GM04504 (cell line): Measurements from ENCODE around the gene DGKA.

Experiments used
- DNase-seq: peaks from one replicate; pipeline ENCODE4 v3.0.0-alpha.2; 2012; ENCODE audit warnings: low read depth

Gene DGKA

GRCh38 chr12:55931780-55932550 lies 1.0 kb downstream of the DGKA start:
- no peak for DNase-seq

GRCh38 chr12:55932551-55932910 lies 1.6 kb downstream of the DGKA start:
- DNase-seq, result no peak

DNA sequence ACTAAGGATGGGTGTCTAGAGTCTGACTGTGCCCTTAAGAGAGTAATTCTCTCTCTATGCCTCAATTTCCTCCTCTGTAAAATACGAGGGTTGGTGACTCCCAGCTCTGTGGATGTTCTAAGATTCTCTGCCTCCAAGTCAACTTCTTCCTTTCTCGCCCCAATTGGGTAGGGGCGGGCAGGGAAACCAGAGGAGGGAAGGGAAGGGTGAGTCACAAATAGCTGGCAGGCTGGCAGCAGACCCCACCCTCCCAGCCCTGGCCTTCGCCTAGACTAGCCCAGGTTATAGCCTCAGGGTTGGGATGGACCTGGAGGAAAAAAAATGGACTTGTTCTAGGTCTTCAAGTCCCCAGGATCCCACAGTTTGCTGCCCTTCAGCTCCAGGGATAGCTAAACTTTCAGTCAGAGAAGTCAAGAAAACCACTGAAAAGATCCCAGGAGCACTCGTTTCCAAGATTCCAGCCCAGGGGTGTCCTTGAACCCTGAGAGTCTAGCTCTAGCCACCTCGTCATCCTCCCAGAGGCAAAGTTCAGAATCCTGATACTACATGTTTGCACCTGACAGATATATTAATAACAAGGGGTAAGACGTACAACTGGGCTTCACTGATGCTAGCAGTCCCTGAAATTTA lies 2.3 kb downstream of the DGKA start:
- DNase-seq, result no peak

DNA sequence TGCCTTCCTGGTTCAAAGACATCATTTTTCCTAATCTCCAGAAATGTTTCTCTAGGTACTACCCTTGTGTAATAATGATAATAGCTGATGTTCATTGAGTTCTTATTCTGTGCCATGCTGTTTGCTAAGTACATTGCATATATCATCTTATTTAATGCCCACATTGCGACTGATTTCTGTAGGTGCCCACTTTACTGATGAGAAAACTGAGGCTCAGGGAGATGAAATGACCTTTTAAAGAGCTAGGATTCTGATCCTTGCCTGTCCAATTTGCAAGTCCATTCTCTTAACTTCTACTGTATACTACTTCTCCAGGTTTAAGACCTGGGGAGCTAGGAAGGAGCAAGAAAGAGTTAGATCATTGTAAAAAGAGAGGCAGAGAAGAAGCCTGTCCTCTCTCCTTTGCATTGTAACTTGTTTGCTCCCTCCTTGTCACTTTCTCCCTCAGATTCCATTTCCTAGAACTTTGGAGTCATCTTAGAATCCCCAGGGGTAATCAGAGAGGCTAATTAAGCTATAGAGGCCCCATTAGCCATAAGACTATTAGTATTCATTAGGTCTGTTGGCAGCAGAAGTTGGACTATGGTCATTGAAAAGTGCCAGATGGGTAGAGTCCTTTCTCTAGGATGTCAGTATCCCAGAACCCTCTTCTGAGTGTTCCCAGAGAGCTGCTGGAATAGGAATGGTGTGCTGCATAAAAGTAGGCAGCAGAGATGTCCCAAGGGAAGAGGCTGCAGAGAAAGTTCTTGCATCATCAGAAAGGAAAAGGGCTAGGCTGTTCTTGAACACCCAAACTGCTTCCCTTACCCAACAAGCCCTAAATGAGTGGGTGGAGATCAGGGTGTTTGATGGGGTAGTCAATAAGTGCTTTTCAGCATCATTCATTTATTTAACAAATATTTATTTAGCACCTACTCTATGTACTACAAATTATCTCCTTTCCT lies 3.1 kb downstream of the DGKA start:
- no peak for DNase-seq

- no peak for DNase-seq
Measured at GRCh38 chr12:55934773-55935172, 3.8 kb downstream of the DGKA start.

DNA sequence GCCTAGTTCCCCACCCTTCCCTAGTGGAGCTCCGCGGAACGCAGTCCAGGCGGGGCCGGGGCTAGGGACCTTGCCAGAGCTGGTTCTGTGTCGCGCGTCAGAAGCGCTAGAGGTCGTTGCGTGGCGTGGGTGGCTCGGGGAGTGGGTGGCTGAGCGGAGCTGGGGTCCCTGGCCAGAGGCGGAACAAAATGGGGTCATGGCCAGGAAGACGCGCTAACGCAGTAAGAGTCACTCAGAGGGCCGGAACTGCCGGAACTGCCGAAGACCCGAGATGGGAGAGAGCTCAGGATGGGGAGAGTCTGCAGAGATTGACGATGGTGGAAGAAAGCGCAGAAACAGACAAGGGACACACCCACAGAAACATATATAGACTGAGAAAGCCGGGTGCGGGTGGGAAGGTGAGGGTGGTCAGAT lies 4.8 kb downstream of the DGKA start:
- DNase-seq, result no peak

DNA sequence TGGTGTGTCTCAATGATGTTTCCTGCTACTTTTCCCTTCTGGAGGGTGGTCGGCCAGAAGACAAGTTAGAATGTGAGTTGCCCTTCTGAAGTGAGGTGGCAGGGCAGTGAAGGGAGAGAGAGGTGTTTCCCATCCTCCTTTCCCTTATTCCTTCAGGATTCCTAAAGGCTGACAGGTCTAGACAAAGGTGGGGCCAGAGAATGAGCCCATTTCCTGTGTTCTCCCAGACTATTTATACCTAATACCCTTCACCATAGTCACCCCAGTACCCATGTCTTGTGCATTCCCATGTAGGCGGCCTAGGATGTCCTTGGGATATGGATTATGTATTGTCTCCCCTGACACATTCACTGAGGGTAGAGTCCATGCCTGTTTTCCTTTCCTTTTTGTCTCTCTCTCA lies 7.0 kb downstream of the DGKA start:
- DNase-seq, result no peak

- DNase-seq, result no peak
Measured at GRCh38 chr12:55938826-55939501, 8.0 kb downstream of the DGKA start.

- DNase-seq, result peak; percentile 69
Measured at GRCh38 chr12:55940065-55940732, 9.2 kb downstream of the DGKA start.

DNA sequence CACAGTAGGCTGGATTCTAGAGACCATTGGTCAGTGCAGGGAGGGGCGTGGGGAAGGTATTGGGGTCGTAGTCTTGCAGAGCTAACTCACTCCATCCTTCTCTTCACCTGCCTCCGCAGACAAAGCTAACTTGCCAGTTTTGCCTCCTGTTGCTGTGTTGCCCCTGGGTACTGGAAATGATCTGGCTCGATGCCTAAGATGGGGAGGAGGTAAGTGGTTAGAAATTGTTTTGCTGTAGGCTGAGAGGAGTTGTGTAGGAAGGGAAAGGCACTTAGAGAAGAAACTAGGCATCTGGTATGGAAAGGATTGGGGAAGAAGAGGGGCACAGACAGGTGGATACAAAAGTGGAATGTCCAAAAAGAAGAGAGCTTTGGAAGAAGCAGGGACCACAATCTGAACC lies 11.1 kb downstream of the DGKA start:
- no peak for DNase-seq

GRCh38 chr12:55942577-55943136 lies 11.7 kb downstream of the DGKA start:
- no peak for DNase-seq

DNA sequence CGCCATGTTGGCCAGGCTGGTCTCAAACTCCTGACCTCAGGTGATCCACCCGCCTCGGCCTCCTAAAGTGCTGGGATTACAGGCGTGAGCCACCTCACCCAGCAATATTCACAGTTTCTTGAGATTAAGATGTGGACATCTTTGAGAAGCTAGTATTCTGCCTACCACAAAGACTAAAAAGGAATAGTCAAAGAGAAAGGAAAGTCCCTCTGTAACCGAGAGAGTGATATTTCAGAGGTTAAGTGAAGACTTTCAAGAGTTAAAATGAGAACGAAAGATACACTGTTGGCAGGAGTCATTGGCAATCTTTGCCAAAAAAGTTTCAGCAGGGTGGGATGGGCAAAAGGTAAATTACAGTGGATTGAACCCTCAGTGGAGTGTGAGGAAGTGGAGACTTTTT lies 15.6 kb downstream of the DGKA start:
- no peak for DNase-seq

DNA sequence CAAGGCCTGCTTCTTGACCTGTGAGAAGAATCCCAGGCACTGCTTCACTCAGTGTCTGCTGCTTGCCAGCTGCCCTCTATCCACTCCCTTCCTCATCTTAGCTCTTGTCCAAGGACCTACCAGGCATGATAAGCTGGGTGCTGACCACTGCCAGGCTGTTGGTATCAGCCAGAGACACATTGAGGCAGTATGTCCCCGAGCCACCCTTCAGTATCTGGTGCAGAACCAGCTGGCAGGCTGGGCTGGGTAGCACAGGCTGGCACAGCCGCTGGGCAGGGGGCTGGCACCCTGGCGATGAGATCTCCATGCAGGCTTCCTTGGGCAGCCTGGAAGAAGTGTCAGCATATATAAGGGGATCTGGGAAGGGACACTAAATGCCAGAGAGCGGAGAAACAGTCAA lies 24.4 kb downstream of the DGKA start:
- DNase-seq, result no peak

DNA sequence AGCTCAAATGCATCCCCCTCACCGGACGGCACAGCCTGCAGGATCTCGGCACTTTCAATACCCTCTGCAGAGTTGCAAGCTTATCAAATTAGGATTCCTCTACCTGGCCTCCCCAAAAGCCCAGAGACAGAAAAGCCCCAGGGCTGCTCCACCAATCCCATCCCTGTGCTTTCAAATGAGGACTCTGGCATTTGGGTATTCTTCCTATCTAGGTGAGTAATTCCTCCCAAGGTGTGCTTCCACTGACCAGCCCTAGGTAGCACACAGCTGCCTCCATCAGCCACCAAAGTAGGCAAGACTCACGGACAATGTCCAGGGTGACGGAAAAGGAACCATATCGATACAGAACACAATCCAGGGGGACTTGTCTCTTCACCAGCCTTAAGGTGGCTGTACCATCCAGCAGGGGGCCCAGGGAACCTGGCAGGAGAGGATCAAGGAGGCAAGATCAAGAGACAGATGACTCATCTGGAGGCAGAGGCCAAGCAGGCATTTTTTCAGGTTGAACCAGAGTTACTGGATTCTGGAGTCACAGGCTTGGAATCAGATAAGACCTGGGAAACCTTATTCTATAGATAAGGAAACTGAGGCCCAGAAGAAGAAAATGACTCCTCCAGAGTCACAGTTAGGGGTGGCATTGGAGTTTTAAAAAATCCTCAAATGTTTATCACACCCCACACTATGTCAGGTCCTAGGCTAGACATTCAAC lies 25.0 kb downstream of the DGKA start:
- no peak for DNase-seq

DNA sequence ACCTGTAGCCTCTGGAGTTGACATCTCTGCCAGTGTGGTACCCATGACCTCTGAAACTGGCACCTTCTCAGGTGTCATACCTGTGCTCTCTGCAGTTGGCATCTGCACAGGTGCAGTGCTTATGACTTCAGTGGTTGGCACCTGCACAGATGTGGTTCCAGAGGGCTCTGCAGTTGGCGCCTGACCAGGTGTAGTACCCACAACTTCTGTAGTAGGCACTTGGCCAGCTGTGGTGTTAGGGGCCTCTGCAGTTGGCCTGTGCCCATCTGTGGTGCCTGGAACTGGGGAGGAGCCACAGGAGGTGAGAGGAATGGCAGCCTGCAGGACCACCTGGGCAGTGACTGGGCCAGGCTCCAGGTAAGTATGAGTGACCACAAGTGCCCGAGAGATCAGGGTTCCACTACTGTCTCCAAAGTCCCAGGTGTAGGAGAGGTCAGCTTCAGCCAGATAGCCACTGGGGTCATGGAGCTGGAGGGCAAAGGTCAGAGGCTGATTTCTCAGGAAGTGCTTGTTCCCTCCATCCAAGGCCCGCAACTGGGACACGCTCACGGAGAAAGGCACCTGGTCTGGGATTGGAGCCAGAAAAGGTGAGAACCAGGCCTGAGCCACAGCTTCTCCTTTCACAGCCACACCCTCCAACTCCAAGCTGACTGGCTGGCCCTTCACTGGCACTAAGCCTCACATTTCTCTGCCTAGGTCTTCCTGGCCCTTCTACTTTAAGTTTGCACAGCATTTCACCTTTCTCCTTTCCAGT lies 26.3 kb downstream of the DGKA start:
- no peak for DNase-seq

DNA sequence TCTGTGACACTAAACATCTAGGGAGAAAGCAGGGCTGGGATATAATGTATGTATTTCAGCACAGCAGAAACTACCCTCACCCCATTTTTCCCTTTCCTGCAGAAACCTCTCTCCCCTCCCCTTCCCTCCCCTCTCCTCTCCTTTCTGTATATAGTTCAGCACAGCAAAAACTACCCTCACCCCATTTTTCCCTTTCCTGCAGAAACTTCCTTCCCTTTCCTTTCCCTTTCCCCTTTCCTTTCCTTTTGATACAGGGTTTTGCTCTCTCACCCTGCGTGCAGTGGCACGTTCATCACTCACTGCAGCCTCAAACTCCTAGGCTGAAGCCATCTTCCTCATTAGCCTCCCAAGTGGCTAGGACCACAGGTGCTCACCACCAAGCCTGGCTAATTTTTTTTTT lies 32.8 kb downstream of the DGKA start:
- DNase-seq, result no peak

GRCh38 chr12:55965240-55965639 lies 34.3 kb downstream of the DGKA start:
- DNase-seq, result no peak

DNA sequence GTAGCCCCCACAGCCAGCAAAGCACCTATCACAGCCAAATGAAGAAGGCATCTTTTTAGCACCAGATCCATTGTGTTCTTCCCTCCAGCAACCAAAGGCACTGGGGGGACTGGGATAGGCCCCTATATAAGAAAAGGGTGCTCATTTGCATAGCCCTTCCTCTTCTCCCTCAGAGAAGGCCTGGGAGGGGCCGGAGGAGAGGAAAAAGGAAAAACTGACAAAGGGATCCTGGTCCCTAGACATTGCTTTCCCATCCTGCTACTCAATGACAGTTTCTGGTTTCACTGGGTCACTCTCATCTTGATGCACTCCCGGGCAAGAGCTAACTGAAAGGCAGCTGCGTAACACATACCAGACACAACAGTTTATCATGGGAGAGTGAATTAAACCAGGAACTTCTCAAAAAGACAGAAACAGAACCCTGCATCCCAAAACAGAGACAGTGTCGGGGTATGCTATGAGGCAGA lies 35.0 kb downstream of the DGKA start, which contains the start of gene PMEL:
PMEL (minus strand) TSS at position 102 of the 467 bp plus-strand sequence; CDS start at position 71, 31 bp downstream.
- no peak for DNase-seq

- DNase-seq, result peak; percentile 45
Measured at GRCh38 chr12:55966408-55967281, 35.7 kb downstream of the DGKA start, which contains the start of gene CDK2. CDK2 (plus strand) TSS chr12:55966830; CDS start chr12:55967009, 179 bp downstream.
